A673 (cell line): ENCODE results near the gene RERE.

Source experiments
- CTCF ChIP-seq: fragments of 300-800, 200-600 bp; sonication (generic); conservative IDR thresholded peaks from 2 replicates; pipeline ENCODE4 v1.5.1; 2017; ENCODE audit warnings: low read depth, mild to moderate bottlenecking, antibody characterized with exemption, low read length, moderate library complexity, mixed read lengths
- EZH2 ChIP-seq: fragments of 200-600 bp; sonication (generic); IDR thresholded peaks from 2 replicates; pipeline ENCODE4 v1.6.1; 2017; ENCODE audit warnings: borderline replicate concordance, low read depth, mild to moderate bottlenecking, mixed read lengths, antibody characterized with exemption, low read length; ENCODE audit not compliant: poor library complexity, severe bottlenecking

- TF ChIP-seq CTCF (no peak), EZH2 (no peak)
Observed at GRCh38 chr1:8858112-8858668, 40.8 kb upstream of the RERE start.
